Peyer's patch (tissue), 4 donors: ENCODE measurements around the gene TUBB2A.
"Not testable (repeated sequence)": the region's sequence is repeated elsewhere in the genome, so short reads cannot be mapped to it uniquely, and the experiment has no call there.

Source experiments
- CTCF ChIP-seq, 6 experiments: fragments of 450-650 bp in 4 of 6; fragments of 200-600 bp in 2 of 6; sonication (generic) in 1 of 6; IDR thresholded peaks; one replicate each; pipeline ENCODE4 v1.5.1; 2017 to 2019; ENCODE audit warnings: antibody characterized with exemption in 6 of 6, mild to moderate bottlenecking in 3 of 6, moderate library complexity in 1 of 6
- POLR2A ChIP-seq, 2 donors: fragments of 450-650 bp; IDR thresholded peaks; one replicate each; pipeline ENCODE4 v1.5.1; 2017; ENCODE audit warnings: antibody characterized with exemption in 2 of 2, mild to moderate bottlenecking in 2 of 2, moderate library complexity in 2 of 2

- TF ChIP-seq CTCF, POLR2A (IDR thresholded peaks at IDR 0.05): not testable (repeated sequence)
These were observed 22.6 kb upstream of the TUBB2A start for GRCh38 chr6:3179945-3180344.
